OCI-LY1 (cell line): ENCODE measurements around the gene BRD3OS.

Experiments
- H2AFZ ChIP-seq: fragments of 200-600 bp; sonication (generic), shearing (Covaris generic); 2 replicates; pipeline ENCODE4 v1.6.0; 2014; ENCODE audit warnings: antibody characterized with exemption, mild to moderate bottlenecking, low read length
- H3F3A ChIP-seq: fragments of 200-600 bp; sonication (generic), shearing (Covaris generic); 2 replicates; pipeline ENCODE4 v1.6.0; 2014; ENCODE audit warnings: mild to moderate bottlenecking, antibody characterized with exemption, low read length, moderate library complexity; ENCODE audit not compliant: insufficient read depth
- H3K27ac ChIP-seq: fragments of 200-600 bp; sonication (generic); 2 replicates; pipeline ENCODE4 v1.5.1; 2014; ENCODE audit warnings: low read length, mixed run types, mild to moderate bottlenecking, low read depth; ENCODE audit not compliant: poor library complexity, severe bottlenecking
- H3K27me3 ChIP-seq: fragments of 200-600 bp; sonication (generic); 2 replicates; pipeline ENCODE4 v1.6.0; 2014; ENCODE audit warnings: antibody characterized with exemption, mild to moderate bottlenecking, low read length, moderate library complexity; ENCODE audit not compliant: insufficient read depth
- H3K36me3 ChIP-seq: fragments of 200-600 bp; sonication (generic); 2 replicates; pipeline ENCODE4 v1.6.1; 2014; ENCODE audit warnings: mild to moderate bottlenecking, antibody characterized with exemption, low read length, moderate library complexity, mixed read lengths; ENCODE audit not compliant: insufficient read depth
- H3K4me1 ChIP-seq: fragments of 200-600 bp; sonication (generic); 2 replicates; pipeline ENCODE4 v1.5.1; 2014; ENCODE audit warnings: mild to moderate bottlenecking, low read length, moderate library complexity; ENCODE audit not compliant: insufficient read depth, severe bottlenecking
- H3K4me2 ChIP-seq: fragments of 200-600 bp; sonication (generic), shearing (Covaris generic); 2 replicates; pipeline ENCODE4 v1.6.1; 2014; ENCODE audit warnings: low read length
- H3K4me3 ChIP-seq: fragments of 200-600 bp; sonication (generic); 2 replicates; pipeline ENCODE4 v1.5.1; 2014; ENCODE audit warnings: low read length, low read depth, mild to moderate bottlenecking, mixed read lengths; ENCODE audit not compliant: poor library complexity, severe bottlenecking
- H3K79me2 ChIP-seq: fragments of 200-600 bp; shearing (Covaris generic); 2 replicates; pipeline ENCODE4 v1.6.1; 2016; ENCODE audit warnings: mixed run types, low read length, mixed read lengths; ENCODE audit not compliant: insufficient read depth
- H3K9ac ChIP-seq: fragments of 200-600 bp; sonication (generic), shearing (Covaris generic); 2 replicates; pipeline ENCODE4 v1.6.1; 2014; ENCODE audit warnings: mild to moderate bottlenecking, low read length, mixed read lengths
- H3K9me2 ChIP-seq: fragments of 200-600 bp; sonication (generic), shearing (Covaris generic); 2 replicates; pipeline ENCODE4 v1.6.1; 2014; ENCODE audit warnings: low read depth, mild to moderate bottlenecking, low read length, mixed read lengths
- H3K9me3 ChIP-seq: fragments of 200-600 bp; shearing (Covaris generic); 2 replicates; pipeline ENCODE4 v1.6.1; 2014; ENCODE audit warnings: low read length, mixed read lengths
- H4K20me1 ChIP-seq: fragments of 200-600 bp; sonication (generic), shearing (Covaris generic); 2 replicates; pipeline ENCODE4 v1.6.0; 2016; ENCODE audit warnings: mild to moderate bottlenecking, low read length; ENCODE audit not compliant: insufficient read depth
- CTCF ChIP-seq: fragments of 200-600 bp; sonication (generic), shearing (Covaris generic); IDR thresholded peaks from 2 replicates; pipeline ENCODE4 v1.5.1; 2017; ENCODE audit warnings: mild to moderate bottlenecking, antibody characterized with exemption, low read length, moderate library complexity, mixed read lengths
- EZH2 ChIP-seq: fragments of 200-600 bp; sonication (generic), shearing (Covaris generic); IDR thresholded peaks from 2 replicates; pipeline ENCODE4 v1.8.0; 2017; ENCODE audit warnings: borderline replicate concordance, mixed run types, mild to moderate bottlenecking, antibody characterized with exemption, low read length, moderate library complexity, mixed read lengths

The BRD3OS gene

DNA sequence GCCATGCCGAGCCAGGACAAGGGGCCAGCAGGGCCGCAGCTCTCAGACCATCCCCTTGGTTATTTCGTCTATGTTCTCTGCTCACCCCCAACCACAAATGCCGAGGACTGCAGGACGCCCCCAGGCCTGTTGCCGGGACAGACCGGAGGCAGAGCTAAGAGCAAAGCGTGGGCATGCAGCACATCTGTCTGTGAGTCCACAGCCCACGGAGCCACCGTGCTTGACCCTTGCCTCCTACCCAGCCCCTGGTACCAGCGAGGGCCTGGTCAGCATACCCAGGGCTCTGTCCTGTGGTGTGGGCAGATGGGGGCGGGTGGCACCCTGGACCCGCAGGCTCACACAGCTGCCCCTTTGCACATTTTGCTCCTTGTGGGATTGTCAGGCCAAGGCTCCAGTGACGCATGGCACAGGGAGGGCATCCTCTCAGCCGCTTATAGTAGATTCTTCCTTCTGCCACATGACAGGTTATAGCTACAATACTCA, 37.8 kb downstream of the BRD3OS start:
- Histone ChIP-seq H3K79me2 (no peaks in the 10 kb centered on the region), H3K4me1 (peaks cover 15% of the 10 kb centered on the region), H3K4me2 (no peak overlapping the region), H3K27ac (no peak overlapping the region), H3K9me3 (no peaks in the 10 kb centered on the region), H3K9ac (no peak overlapping the region), H3F3A (no peaks in the 10 kb centered on the region), H2AFZ (no peak overlapping the region), H3K4me3 (no peak overlapping the region), H3K27me3 (peaks cover 10% of the 10 kb centered on the region), H3K36me3 (no peaks in the 10 kb centered on the region), H4K20me1 (no peaks in the 10 kb centered on the region), H3K9me2 (no peaks in the 10 kb centered on the region)
- no peak for TF ChIP-seq EZH2
- no peak for TF ChIP-seq CTCF

- H3K9me3 ChIP-seq = no peaks in the 10 kb centered on the region
- no peaks in the 10 kb centered on the region for H4K20me1 ChIP-seq
- no peaks in the 10 kb centered on the region for H3K79me2 ChIP-seq
- H3K9ac ChIP-seq = no peak overlapping the region
- H2AFZ ChIP-seq = no peak overlapping the region
- H3K4me1 ChIP-seq = peaks cover 15% of the 10 kb centered on the region
- H3F3A ChIP-seq = no peaks in the 10 kb centered on the region
- no peak overlapping the region for H3K27ac ChIP-seq
- H3K4me2 ChIP-seq = no peak overlapping the region
- H3K27me3 ChIP-seq = peaks cover 10% of the 10 kb centered on the region
- H3K36me3 ChIP-seq = no peaks in the 10 kb centered on the region
- TF ChIP-seq CTCF = no peak
- no peak for TF ChIP-seq EZH2
- no peak overlapping the region for H3K4me3 ChIP-seq
- H3K9me2 ChIP-seq = no peaks in the 10 kb centered on the region
Measured at GRCh38 chr9:134063571-134064450, 38.5 kb downstream of the BRD3OS start.

- no peaks in the 10 kb centered on the region for H3K79me2 ChIP-seq
- no peaks in the 10 kb centered on the region for H3K9me2 ChIP-seq
- no peaks in the 10 kb centered on the region for H3F3A ChIP-seq
- no peaks in the 10 kb centered on the region for H4K20me1 ChIP-seq
- H3K4me2 ChIP-seq = no peak overlapping the region
- no peaks in the 10 kb centered on the region for H3K9me3 ChIP-seq
- H3K4me3 ChIP-seq = no peak overlapping the region
- H3K9ac ChIP-seq = no peak overlapping the region
- no peak overlapping the region for H3K27ac ChIP-seq
- H2AFZ ChIP-seq = no peak overlapping the region
- no peak for TF ChIP-seq EZH2
- TF ChIP-seq CTCF = no peak
- no peaks in the 10 kb centered on the region for H3K36me3 ChIP-seq
- H3K27me3 ChIP-seq = peaks cover 16% of the 10 kb centered on the region
- H3K4me1 ChIP-seq = peaks cover 15% of the 10 kb centered on the region
Measured at GRCh38 chr9:134064711-134065110, 39.4 kb downstream of the BRD3OS start.
